Adrenal gland (tissue), 12 donors: ENCODE data around the gene TM9SF1. TPM values are rescaled to one million over a fixed set of nuclear protein-coding genes. Genes with fewer than 3 reads are reported as not detected.

Experiments used
- DNase-seq, 7 donors: peaks; one replicate each; pipeline ENCODE4 v3.0.0-alpha.2; 2019 to 2020
- H3K27ac ChIP-seq, 5 donors: fragments of 200-600 bp; sonication (generic) in 4 of 5; 1 replicate in 3 of 5; 2 replicates in 2 of 5; pipeline versions ENCODE4 v1.5.1 to v1.8.0; 2016 to 2020; ENCODE audit warnings: mild to moderate bottlenecking in 1 of 5
- H3K27me3 ChIP-seq: fragments of 200-600 bp; 2 replicates; pipeline ENCODE4 v1.8.0; 2021
- H3K36me3 ChIP-seq, 2 donors: fragments of 200-600 bp; replicated peaks in 1 of 2; 1 replicate in 1 of 2; 2 replicates in 1 of 2; pipeline versions ENCODE4 v1.5.1 to v1.8.0; 2018 to 2022
- H3K4me1 ChIP-seq, 2 donors: fragments of 200-600 bp; replicated peaks in 1 of 2; 1 replicate in 1 of 2; 2 replicates in 1 of 2; pipeline versions ENCODE4 v1.5.1 to v1.8.0; 2018 to 2021
- H3K4me3 ChIP-seq, 4 donors: fragments of 200-600 bp; sonication (generic) in 3 of 4; one replicate each; pipeline ENCODE4 v1.5.1; 2016 to 2018
- H3K9me3 ChIP-seq, 3 donors: fragments of 200-600 bp; sonication (generic) in 1 of 3; replicated peaks in 1 of 3; 1 replicate in 2 of 3; 2 replicates in 1 of 3; pipeline versions ENCODE4 v1.5.1 to v1.8.0; 2016 to 2021
- CTCF ChIP-seq, 6 experiments: fragments of 450-650 bp in 4 of 6; fragments of 200-600 bp in 2 of 6; sonication (generic) in 1 of 6; IDR thresholded peaks; 1 replicate in 5 of 6; 2 replicates in 1 of 6; pipeline versions ENCODE4 v1.5.1 to v1.8.0; 2016 to 2021; ENCODE audit warnings: antibody characterized with exemption in 6 of 6, mild to moderate bottlenecking in 2 of 6, moderate library complexity in 1 of 6
- POLR2A ChIP-seq, 2 donors: fragments of 450-650 bp; IDR thresholded peaks; one replicate each; pipeline ENCODE4 v1.6.1; 2017; ENCODE audit warnings: antibody characterized with exemption in 2 of 2, mild to moderate bottlenecking in 2 of 2, moderate library complexity in 1 of 2
- WGBS, 4 donors: extraction: QIAGEN DNeasy Blood & Tissue Kit in 2 of 4; methylation state at CpG; one replicate each; pipeline versions ENCODE4 v1.1.5 to v1.1.7; 2013 to 2017; 5-methylcytosine and 5-hydroxymethylcytosine counted together
- intact Hi-C, 2 donors: fragments of 100-400 bp; cut with DNase I; formaldehyde crosslinking; loops; one replicate each; pipeline versions ENCODE4 v1.14.1 to v1.15.0; 2022 to 2023
- polyA plus RNA-seq, 3 donors: library from polyadenylated mRNA; stranded (reverse); fragments of 200-250 nt in 2 of 3; fragments of 350-450 nt in 1 of 3; fragmentation: Illumina TruSeq in 1 of 3; extraction: RNeasy Lipid Tissue Mini Kit (QIAGEN cat#74804) in 1 of 3; gene quantifications; one replicate each; pipeline ENCODE4 v1.2.3, GENCODE V29; 2013 to 2014
- total RNA-seq, 9 donors: library from RNA; depleted of rRNA in 4 of 9; stranded (reverse); fragments of >200 nt in 4 of 9; fragments of 120-200 nt in 1 of 9; fragmentation: NEBNext Ultra II Directional in 1 of 9; extraction: Animal tissue kit (Norgen Biotek cat#: 25700) in 1 of 9; gene quantifications; one replicate each; pipeline versions ENCODE4 v1.1.0 to v1.2.4, GENCODE V29; 2013 to 2023
- donor health status: healthy with polysubstance abuse.
- donor health status: Bipolar disorder and iron deficiency.
- donor health status: DM: yes; HTN: yes; CAD: no.
- donor health status: DM: no; HTN: no; CAD: no.
- donor health status: DM: no; HTN: no; CAD: no.
- donor health status: DM: yes; HTN: yes; CAD: no.

TM9SF1 gene
- total and polyA plus RNA-seq, 12 donors, result 43.7 to 123 (median 86.6) TPM

DNA sequence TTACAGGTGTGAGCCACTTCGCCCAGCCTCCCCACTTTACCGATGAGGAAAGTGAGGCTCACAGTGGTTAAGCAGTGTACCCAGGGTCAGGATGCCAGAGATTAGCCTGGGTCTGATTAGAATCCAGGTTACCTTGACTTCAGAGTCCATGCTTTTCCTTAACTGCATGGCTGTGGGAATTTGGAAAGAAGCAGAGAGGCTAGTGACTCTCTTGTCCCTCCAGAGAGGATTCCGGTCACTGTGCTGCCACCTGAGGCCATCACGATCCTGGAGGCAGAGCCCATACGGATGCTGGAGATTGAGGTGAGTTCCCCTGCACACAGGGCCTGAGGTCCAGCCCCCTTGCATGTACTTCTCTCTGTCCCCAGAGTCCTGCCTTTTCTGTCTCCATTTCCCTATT is 18.6 kb downstream of the TM9SF1 start:
- no peak for TF ChIP-seq CTCF (IDR thresholded peaks at IDR 0.05)
- TF ChIP-seq POLR2A (IDR thresholded peaks at IDR 0.05), result no peak
- intact Hi-C loops, result no loop called here
- no peak overlapping the region for H3K27ac ChIP-seq
- H3K27me3 ChIP-seq, result no peaks in the 10 kb centered on the region
- H3K36me3 ChIP-seq, result peaks cover 0 to 50% of the 10 kb centered on the region in 2 donors
- peaks cover 13 to 23% of the 10 kb centered on the region in 2 donors for H3K4me1 ChIP-seq
- 90 to 97% (median 94%) methylated on average over 5 of the region's 5 CpGs for WGBS, 4 donors
- no peaks in the 10 kb centered on the region for H3K9me3 ChIP-seq
- no peak overlapping the region for H3K4me3 ChIP-seq
- no peak for DNase-seq

DNA sequence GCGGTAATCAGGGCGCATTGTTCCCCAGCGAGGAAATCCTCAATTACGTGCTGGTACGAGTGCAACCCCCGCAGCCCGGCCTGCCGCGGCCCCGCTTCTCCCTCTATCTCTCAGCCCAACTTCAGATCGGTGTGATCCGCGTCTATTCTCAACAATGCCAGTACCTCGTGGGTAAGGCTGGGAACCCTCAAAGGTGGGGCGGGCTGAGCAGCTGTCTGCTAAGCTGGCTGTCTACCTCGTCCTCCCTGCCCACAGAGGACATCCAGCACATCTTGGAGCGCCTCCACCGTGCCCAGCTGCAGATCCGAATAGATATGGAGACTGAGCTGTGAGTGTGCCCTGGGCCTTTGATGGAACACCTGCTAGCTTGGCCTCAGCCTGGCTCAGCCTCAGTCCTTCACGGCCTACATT is 22.4 kb downstream of the TM9SF1 start:
- no peaks in the 10 kb centered on the region for H3K9me3 ChIP-seq
- no peak overlapping the region for H3K27ac ChIP-seq
- no peak for DNase-seq
- peaks cover 0 to 6% of the 10 kb centered on the region in 2 donors for H3K4me1 ChIP-seq
- H3K27me3 ChIP-seq, result no peaks in the 10 kb centered on the region
- intact Hi-C loops, result no loop called here
- WGBS, 4 donors, result 62 to 84% (median 83%) methylated on average over 5 to 20 of the region's 20 CpGs
- H3K4me3 ChIP-seq, result no peak overlapping the region
- TF ChIP-seq CTCF (IDR thresholded peaks at IDR 0.05) (no peak), POLR2A (IDR thresholded peaks at IDR 0.05) (no peak)
- peaks cover 0 to 17% of the 10 kb centered on the region in 2 donors for H3K36me3 ChIP-seq

GRCh38 chr14:24172261-24172860 is 22.9 kb downstream of the TM9SF1 start:
- Histone ChIP-seq H3K4me3 (peak overlapping the region in 1 of 4 donors; percentile 38), H3K27me3 (no peaks in the 10 kb centered on the region), H3K9me3 (no peaks in the 10 kb centered on the region), H3K27ac (peak overlapping the region in 1 of 5 donors; percentile 54), H3K36me3 (peaks cover 0 to 18% of the 10 kb centered on the region in 2 donors), H3K4me1 (peaks cover 0 to 6% of the 10 kb centered on the region in 2 donors)
- TF ChIP-seq POLR2A (IDR thresholded peaks at IDR 0.05), result no peak
- TF ChIP-seq CTCF (IDR thresholded peaks at IDR 0.05), result no peak
- no peak for DNase-seq
- WGBS, 4 donors, result 59 to 70% (median 65%) methylated on average over 21 to 30 of the region's 30 CpGs
- intact Hi-C loops, result no loop called here

- WGBS, 4 donors, result 14 to 31% (median 26%) methylated on average over 21 to 63 of the region's 63 CpGs
- TF ChIP-seq CTCF (IDR thresholded peaks at IDR 0.05), result no peak
- TF ChIP-seq POLR2A (IDR thresholded peaks at IDR 0.05), result no peak
- H3K27ac ChIP-seq, result peak within 1 kb of the TSS in 2 of 5 donors; percentile 45 to 54
- peak; percentile 69 to 98 (median 81) for DNase-seq
- H3K4me3 ChIP-seq, result peak within 1 kb of the TSS in 1 of 4 donors; percentile 38
- intact Hi-C loops, result no loop called here
- peaks cover 0 to 18% of the 10 kb centered on the region in 2 donors for H3K36me3 ChIP-seq
- no peaks in the 10 kb centered on the region for H3K27me3 ChIP-seq
- H3K4me1 ChIP-seq, result peaks cover 0 to 6% of the 10 kb centered on the region in 2 donors
- H3K9me3 ChIP-seq, result no peaks in the 10 kb centered on the region
These were observed 23.6 kb downstream of the TM9SF1 start, which contains the start of gene REC8 for GRCh38 chr14:24171422-24172260. TSS of gene REC8 (plus strand) at chr14:24172080. CDS start at chr14:24172553, 473 bp downstream.
